Liver (tissue), 9 donors: ENCODE results near the gene CUX1. TPM values are rescaled to one million over a fixed set of nuclear protein-coding genes. Genes with fewer than 3 reads are reported as not detected.

Experiments used
- DNase-seq: peaks from one replicate; pipeline ENCODE4 v3.0.0-alpha.2; 2017; ENCODE audit warnings: low spot score
- H3K27ac ChIP-seq, 2 donors: one replicate each; pipeline ENCODE4 v1.7.0; 2013; ENCODE audit warnings: inconsistent platforms in 2 of 2, low read length in 2 of 2, control low read depth in 1 of 2, low read depth in 1 of 2, mild to moderate bottlenecking in 1 of 2
- H3K27me3 ChIP-seq, 4 donors: one replicate each; pipeline versions ENCODE4 v1.6.1 to v1.7.0; 2013; ENCODE audit warnings: low read length in 3 of 4, inconsistent platforms in 1 of 4, mild to moderate bottlenecking in 1 of 4, moderate library complexity in 1 of 4; ENCODE audit not compliant: control insufficient read depth in 4 of 4, insufficient read depth in 4 of 4
- H3K36me3 ChIP-seq, 4 donors: one replicate each; pipeline versions ENCODE4 v1.6.1 to v1.7.0; 2013; ENCODE audit warnings: low read length in 3 of 4, mild to moderate bottlenecking in 3 of 4, low read depth in 1 of 4, moderate library complexity in 1 of 4; ENCODE audit not compliant: control insufficient read depth in 4 of 4, insufficient read depth in 3 of 4
- H3K4me1 ChIP-seq, 4 donors: one replicate each; pipeline versions ENCODE4 v1.6.1 to v1.7.0; 2013; ENCODE audit warnings: low read length in 3 of 4, mild to moderate bottlenecking in 3 of 4, moderate library complexity in 1 of 4; ENCODE audit not compliant: control insufficient read depth in 4 of 4, insufficient read depth in 4 of 4
- H3K4me3 ChIP-seq, 3 donors: one replicate each; pipeline versions ENCODE4 v1.6.1 to v1.7.0; 2013; ENCODE audit warnings: low read length in 3 of 3, control low read depth in 1 of 3, low read depth in 1 of 3, mild to moderate bottlenecking in 1 of 3
- H3K9ac ChIP-seq, 2 donors: one replicate each; pipeline ENCODE4 v1.7.0; 2013; ENCODE audit warnings: low read length in 2 of 2, mild to moderate bottlenecking in 2 of 2, moderate library complexity in 2 of 2, control low read depth in 1 of 2, low read depth in 1 of 2
- H3K9me3 ChIP-seq, 4 donors: one replicate each; pipeline versions ENCODE4 v1.6.1 to v1.7.0; 2013; ENCODE audit warnings: low read length in 3 of 4; ENCODE audit not compliant: control insufficient read depth in 4 of 4
- ATF3 ChIP-seq: IDR thresholded peaks from 2 replicates; pipeline ENCODE4 v1.6.1; 2016; ENCODE audit warnings: antibody characterized with exemption
- EGR1 ChIP-seq, 2 donors: IDR thresholded peaks; 2 replicates each; pipeline ENCODE4 v1.6.1; 2016 to 2018; ENCODE audit warnings: antibody characterized with exemption in 2 of 2, low read depth in 2 of 2
- FOXA1 ChIP-seq: IDR thresholded peaks from 2 replicates; pipeline ENCODE4 v1.6.1; 2016; ENCODE audit warnings: antibody characterized with exemption
- FOXA2 ChIP-seq: IDR thresholded peaks from 2 replicates; pipeline ENCODE4 v1.6.1; 2016; ENCODE audit warnings: antibody characterized with exemption
- GABPA ChIP-seq, 2 donors: IDR thresholded peaks in 1 of 2; conservative IDR thresholded peaks in 1 of 2; 2 replicates each; pipeline ENCODE4 v1.6.1; 2016; ENCODE audit warnings: antibody characterized with exemption in 2 of 2, mild to moderate bottlenecking in 1 of 2, moderate library complexity in 1 of 2
- HNF4A ChIP-seq, 2 donors: conservative IDR thresholded peaks; 2 replicates each; pipeline ENCODE4 v1.6.1; 2016; ENCODE audit warnings: antibody characterized with exemption in 2 of 2, mild to moderate bottlenecking in 2 of 2
- HNF4G ChIP-seq: IDR thresholded peaks from 2 replicates; pipeline ENCODE4 v1.6.1; 2016; ENCODE audit warnings: antibody characterized with exemption
- JUND ChIP-seq, 2 donors: IDR thresholded peaks; 2 replicates each; pipeline ENCODE4 v1.6.1; 2016; ENCODE audit warnings: antibody characterized with exemption in 2 of 2
- NR2F2 ChIP-seq: IDR thresholded peaks from 2 replicates; pipeline ENCODE4 v1.6.1; 2016; ENCODE audit warnings: antibody characterized with exemption
- RAD21 ChIP-seq, 2 donors: IDR thresholded peaks; 2 replicates each; pipeline ENCODE4 v1.6.1; 2016; ENCODE audit warnings: antibody characterized with exemption in 2 of 2, mild to moderate bottlenecking in 2 of 2
- RXRA ChIP-seq, 2 donors: IDR thresholded peaks; 2 replicates each; pipeline ENCODE4 v1.6.1; 2017 to 2018; ENCODE audit warnings: antibody characterized with exemption in 2 of 2, mild to moderate bottlenecking in 1 of 2
- SP1 ChIP-seq: IDR thresholded peaks from 2 replicates; pipeline ENCODE4 v1.6.1; 2018; ENCODE audit warnings: antibody characterized with exemption, mild to moderate bottlenecking
- TAF1 ChIP-seq: conservative IDR thresholded peaks from 2 replicates; pipeline ENCODE4 v1.6.1; 2016; ENCODE audit warnings: antibody characterized with exemption, mild to moderate bottlenecking
- YY1 ChIP-seq: IDR thresholded peaks from 2 replicates; pipeline ENCODE4 v1.6.1; 2016; ENCODE audit warnings: antibody characterized with exemption, mild to moderate bottlenecking
- ZBTB33 ChIP-seq: IDR thresholded peaks from 2 replicates; pipeline ENCODE4 v1.6.1; 2016; ENCODE audit warnings: antibody characterized with exemption
- WGBS: extraction: QIAGEN DNeasy Blood & Tissue Kit; methylation state at CpG from one replicate; pipeline ENCODE4 v1.1.7; 2013; 5-methylcytosine and 5-hydroxymethylcytosine counted together
- polyA plus RNA-seq, 2 donors: library from polyadenylated mRNA; stranded (reverse) in 1 of 2; unstranded in 1 of 2; fragments of 200-250 nt in 1 of 2; fragments of >200 nt in 1 of 2; fragmentation: Nextera tagmentation in 1 of 2; extraction: Ambion mirVana in 1 of 2; gene quantifications; one replicate each; pipeline versions ENCODE4 v1.2.1 to v1.2.3, GENCODE V29; 2013 to 2015
- total RNA-seq, 2 donors: library from RNA; depleted of rRNA; stranded (reverse); fragments of >200 nt; gene quantifications; one replicate each; pipeline ENCODE4 v1.2.3, GENCODE V29; 2014
- TF ChIP-seq, protein P1 (sequence below): fragments of 150-350 bp; IDR thresholded peaks from 2 replicates; pipeline ENCODE4 v1.5.1; 2017; ENCODE audit warnings: improper control_type of control experiment, low read depth, low read length; ENCODE audit not compliant: missing input control
- donor health status: healthy.
- donor health status: healthy.
- donor health status: healthy.
- donor health status: healthy.
- donor health status: healthy.

The CUX1 gene
- total and polyA plus RNA-seq, 4 donors: 18.6 to 40.6 (median 21.4) TPM

DNA sequence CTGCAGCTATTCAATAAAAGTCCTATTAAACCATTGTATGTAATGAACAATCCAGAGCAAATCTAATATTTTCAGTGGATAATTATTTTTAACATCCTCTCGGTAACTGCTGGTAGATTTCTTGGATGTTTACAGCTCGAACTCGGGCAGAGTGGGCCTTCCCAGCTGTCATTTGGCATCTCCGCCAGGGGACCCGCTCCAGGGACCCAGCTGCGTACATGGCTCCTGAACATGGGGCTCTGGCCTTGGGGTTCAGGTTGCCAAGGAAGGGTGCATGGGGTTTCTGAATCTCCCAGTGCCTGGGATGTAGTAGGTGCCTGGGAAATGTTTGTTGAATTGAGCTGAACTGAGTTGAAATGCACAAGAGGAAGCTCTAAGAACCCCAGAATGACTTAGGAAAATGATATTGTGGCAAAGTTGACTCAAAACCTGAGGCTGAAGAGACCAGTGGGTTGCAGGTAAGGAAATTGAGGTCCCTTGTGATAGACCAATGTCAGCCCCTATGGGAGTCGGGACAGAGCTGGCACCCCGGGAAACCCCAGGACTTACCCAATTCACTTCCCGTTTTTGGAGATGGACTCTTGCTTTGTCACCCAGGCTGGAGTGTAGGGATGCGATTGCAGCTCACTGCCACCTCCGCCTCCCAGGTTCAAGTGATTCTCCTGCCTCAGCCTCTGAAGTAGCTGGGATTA, 228.4 kb downstream of the CUX1 start:
- no peak overlapping the region for H3K27ac ChIP-seq
- H3K9ac ChIP-seq: no peak overlapping the region
- H3K4me1 ChIP-seq: peaks cover 0 to 3% (median 0%) of the 10 kb centered on the region in 4 donors
- H3K9me3 ChIP-seq: no peaks in the 10 kb centered on the region
- H3K27me3 ChIP-seq: no peaks in the 10 kb centered on the region
- H3K36me3 ChIP-seq: peaks cover 0 to 2% (median 0%) of the 10 kb centered on the region in 4 donors
- 91% methylated on average over 11 of the region's 11 CpGs for WGBS
- no peak for DNase-seq
- TF ChIP-seq, protein P1, sequence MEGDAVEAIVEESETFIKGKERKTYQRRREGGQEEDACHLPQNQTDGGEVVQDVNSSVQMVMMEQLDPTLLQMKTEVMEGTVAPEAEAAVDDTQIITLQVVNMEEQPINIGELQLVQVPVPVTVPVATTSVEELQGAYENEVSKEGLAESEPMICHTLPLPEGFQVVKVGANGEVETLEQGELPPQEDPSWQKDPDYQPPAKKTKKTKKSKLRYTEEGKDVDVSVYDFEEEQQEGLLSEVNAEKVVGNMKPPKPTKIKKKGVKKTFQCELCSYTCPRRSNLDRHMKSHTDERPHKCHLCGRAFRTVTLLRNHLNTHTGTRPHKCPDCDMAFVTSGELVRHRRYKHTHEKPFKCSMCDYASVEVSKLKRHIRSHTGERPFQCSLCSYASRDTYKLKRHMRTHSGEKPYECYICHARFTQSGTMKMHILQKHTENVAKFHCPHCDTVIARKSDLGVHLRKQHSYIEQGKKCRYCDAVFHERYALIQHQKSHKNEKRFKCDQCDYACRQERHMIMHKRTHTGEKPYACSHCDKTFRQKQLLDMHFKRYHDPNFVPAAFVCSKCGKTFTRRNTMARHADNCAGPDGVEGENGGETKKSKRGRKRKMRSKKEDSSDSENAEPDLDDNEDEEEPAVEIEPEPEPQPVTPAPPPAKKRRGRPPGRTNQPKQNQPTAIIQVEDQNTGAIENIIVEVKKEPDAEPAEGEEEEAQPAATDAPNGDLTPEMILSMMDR: no peak
- no peak for TF ChIP-seq RAD21 (IDR thresholded peaks at IDR 0.05)
- no peak for TF ChIP-seq TAF1
- no peak for TF ChIP-seq FOXA2
- TF ChIP-seq ATF3: no peak
- no peak for TF ChIP-seq YY1
- no peak for TF ChIP-seq RXRA (IDR thresholded peaks at IDR 0.05)
- TF ChIP-seq NR2F2: no peak
- TF ChIP-seq JUND (IDR thresholded peaks at IDR 0.05): no peak
- TF ChIP-seq FOXA1: no peak
- TF ChIP-seq GABPA (IDR thresholded peaks at IDR 0.05 in 1 of 2, conservative IDR thresholded peaks at IDR 0.05 in 1 of 2): no peak
- no peak for TF ChIP-seq EGR1 (IDR thresholded peaks at IDR 0.05; ENCODE audit: low read depth in 2 of 2)
- no peak for TF ChIP-seq SP1
- TF ChIP-seq HNF4A (conservative IDR thresholded peaks at IDR 0.05): no peak
- TF ChIP-seq ZBTB33: no peak
- no peak for TF ChIP-seq HNF4G
- H3K4me3 ChIP-seq: no peak overlapping the region

DNA sequence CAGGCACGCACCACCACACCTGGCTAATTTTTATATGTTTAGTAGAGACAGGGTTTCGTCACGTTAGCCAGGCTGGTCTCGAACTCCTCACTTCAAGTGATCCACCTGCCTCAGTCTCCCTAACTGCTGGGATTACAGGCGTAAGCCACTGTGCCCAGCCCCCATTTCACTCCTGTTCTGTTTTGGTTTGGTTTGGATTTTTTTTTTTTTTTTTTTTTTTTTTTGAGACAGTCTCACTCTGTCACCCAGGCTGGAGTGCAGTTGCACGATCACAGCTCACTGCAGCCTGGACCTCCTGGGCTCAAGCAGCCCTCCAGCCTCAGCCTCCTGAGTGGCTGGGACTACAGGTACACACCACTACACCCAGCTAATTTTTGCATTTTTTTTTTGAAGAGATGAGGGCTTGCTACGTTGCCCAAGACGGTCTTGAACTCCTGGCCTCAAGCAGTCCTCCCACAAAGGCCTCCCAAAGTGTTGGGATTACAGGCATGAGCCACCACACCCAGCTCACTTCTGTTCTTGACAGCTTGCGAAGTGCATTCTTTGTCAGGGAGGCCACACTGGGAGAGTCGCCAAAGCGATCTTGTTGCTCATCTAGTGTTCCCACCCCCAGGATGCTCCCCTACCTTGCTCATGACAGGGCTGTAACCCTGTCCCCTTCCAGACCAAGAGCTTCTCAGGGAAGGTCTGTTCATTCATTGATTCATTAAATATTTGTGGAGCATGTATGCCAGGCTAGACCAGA, 229.1 kb downstream of the CUX1 start:
- no peak for DNase-seq
- no peaks in the 10 kb centered on the region for H3K9me3 ChIP-seq
- no peak overlapping the region for H3K27ac ChIP-seq
- H3K27me3 ChIP-seq: no peaks in the 10 kb centered on the region
- H3K4me3 ChIP-seq: no peak overlapping the region
- TF ChIP-seq TAF1: no peak
- H3K4me1 ChIP-seq: peaks cover 0 to 3% (median 0%) of the 10 kb centered on the region in 4 donors
- 88% methylated on average over 11 of the region's 11 CpGs for WGBS
- H3K36me3 ChIP-seq: peaks cover 0 to 2% (median 0%) of the 10 kb centered on the region in 4 donors
- no peak overlapping the region for H3K9ac ChIP-seq
